Left lung (tissue), 10 donors: Measurements from ENCODE around the gene MEIS1. TPM values are rescaled to one million over a fixed set of nuclear protein-coding genes. Genes with fewer than 3 reads are reported as not detected.

ENCODE experiments used
- ATAC-seq: fragments of 200-7000 bp; cut with Tn5 transposase; one replicate; pipeline ENCODE4 v1.9.1; 2020; ENCODE audit warnings: moderate library complexity
- DNase-seq, 4 donors: peaks; one replicate each; pipeline ENCODE4 v3.0.0-alpha.2; 2013 to 2020
- H3K27ac ChIP-seq, 2 donors: fragments of 200-600 bp; sonication (generic) in 1 of 2; one replicate each; pipeline versions ENCODE4 v1.5.0 to v1.8.0; 2020 to 2021
- H3K27me3 ChIP-seq, 2 donors: fragments of 200-600 bp; sonication (generic) in 1 of 2; one replicate each; pipeline versions ENCODE4 v1.5.0 to v1.8.0; 2020 to 2021
- H3K36me3 ChIP-seq, 2 donors: fragments of 200-600 bp; sonication (generic) in 1 of 2; one replicate each; pipeline versions ENCODE4 v1.5.0 to v1.8.0; 2020 to 2021
- H3K4me1 ChIP-seq, 2 donors: fragments of 200-600 bp; one replicate each; pipeline ENCODE4 v1.8.0; 2021
- H3K4me3 ChIP-seq, 2 donors: fragments of 200-600 bp; sonication (generic) in 1 of 2; one replicate each; pipeline versions ENCODE4 v1.5.0 to v1.8.0; 2020 to 2021; ENCODE audit warnings: mild to moderate bottlenecking in 1 of 2
- H3K9me3 ChIP-seq, 2 donors: fragments of 200-600 bp; sonication (generic) in 1 of 2; one replicate each; pipeline versions ENCODE4 v1.5.0 to v1.8.0; 2020 to 2021
- CTCF ChIP-seq, 2 donors: fragments of 200-600 bp; sonication (generic) in 1 of 2; IDR thresholded peaks; one replicate each; pipeline versions ENCODE4 v1.5.0 to v1.8.0; 2021; ENCODE audit warnings: antibody characterized with exemption in 2 of 2
- intact Hi-C, 2 donors: fragments of 100-400 bp; cut with DNase I; formaldehyde crosslinking; loops; one replicate each; pipeline versions ENCODE4 v1.11.2 to v1.14.2; 2022
- polyA plus RNA-seq, 6 donors: library from polyadenylated mRNA; unstranded; fragments of 120-200 nt; gene quantifications; one replicate each; pipeline ENCODE4 v1.2.1, GENCODE V29; 2013; ENCODE audit not compliant: insufficient read length in 6 of 6
- total RNA-seq, 2 donors: library from RNA; stranded (reverse); fragmentation: NEBNext Ultra II Directional; extraction: Animal tissue kit (Norgen Biotek cat#: 25700); gene quantifications; one replicate each; pipeline ENCODE4 v1.2.1, GENCODE V29; 2021
- donor health status: DM: no; HTN: yes; CAD: no.
- donor health status: DM: no; HTN: no; CAD: no.

The MEIS1 gene
- total and polyA plus RNA-seq, 8 donors = 54.3 to 193 (median 163) TPM

DNA sequence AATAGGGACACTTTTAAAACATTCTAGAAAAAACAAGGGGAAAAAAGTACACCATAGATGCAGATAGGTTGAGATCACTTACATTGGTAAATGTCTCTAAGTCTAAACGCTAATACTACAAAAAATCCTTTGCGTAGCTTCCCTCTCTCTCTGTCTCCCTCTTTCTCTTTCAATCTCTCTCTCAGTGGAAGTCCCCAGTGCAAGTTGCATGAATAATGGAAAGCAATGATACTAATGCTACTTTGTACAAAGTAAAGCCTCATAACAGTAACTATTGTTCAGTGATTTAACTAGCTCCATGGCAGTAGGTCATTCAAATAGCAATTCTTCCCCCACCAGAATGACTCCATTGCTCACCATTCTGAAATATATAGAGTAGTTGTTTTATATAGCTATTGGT, 12.8 kb downstream of the MEIS1 start:
- peaks cover 17 to 53% of the 10 kb centered on the region in 2 donors for H3K27me3 ChIP-seq
- peak overlapping the region in 1 of 2 donors; percentile 37 for H3K4me3 ChIP-seq
- no peak for TF ChIP-seq CTCF (IDR thresholded peaks at IDR 0.05)
- H3K36me3 ChIP-seq = no peaks in the 10 kb centered on the region
- no peak for ATAC-seq
- peaks cover 4 to 22% of the 10 kb centered on the region in 2 donors for H3K4me1 ChIP-seq
- intact Hi-C loops = no loop called here
- H3K9me3 ChIP-seq = no peaks in the 10 kb centered on the region
- no peak for DNase-seq
- peak overlapping the region; percentile 84 to 95 for H3K27ac ChIP-seq

DNA sequence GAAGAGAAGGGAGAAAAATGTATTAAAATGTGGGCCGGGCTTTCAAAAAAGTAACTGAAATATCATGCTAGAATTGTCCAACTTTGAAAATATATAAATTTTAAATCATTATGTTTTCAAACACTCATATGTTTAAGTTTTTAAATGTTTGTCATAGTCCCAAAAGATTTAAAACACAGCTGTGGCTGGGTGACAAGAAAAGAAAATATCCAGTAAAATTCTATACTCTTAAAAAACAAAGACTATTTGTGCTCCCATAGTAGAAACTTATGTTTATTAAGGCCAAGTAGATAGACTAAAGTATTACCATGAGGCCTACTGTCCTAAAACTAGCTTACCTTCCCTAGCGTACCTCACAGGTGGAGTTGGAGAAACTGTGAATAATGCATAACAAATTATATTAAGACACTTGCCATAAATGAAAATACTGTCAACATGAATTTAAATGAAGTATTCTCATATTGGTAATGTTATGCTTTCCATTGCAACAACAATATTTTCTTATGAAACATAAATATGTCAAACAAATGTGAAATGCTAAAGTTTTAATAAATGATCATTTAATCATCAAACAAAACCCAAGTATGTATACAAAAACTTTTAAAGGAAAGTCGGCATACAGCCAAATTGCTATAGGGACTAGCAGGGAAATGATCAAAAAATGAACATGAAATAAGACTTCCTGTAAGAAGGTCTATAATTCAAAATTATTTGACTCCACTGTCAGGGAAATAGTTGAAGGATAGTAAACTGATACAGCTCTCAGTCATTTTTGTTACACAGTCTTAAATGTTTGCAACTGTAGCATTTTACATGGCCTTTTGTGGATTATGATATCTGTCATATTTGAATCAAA, 13.4 kb downstream of the MEIS1 start:
- H3K9me3 ChIP-seq = no peaks in the 10 kb centered on the region
- no peaks in the 10 kb centered on the region for H3K36me3 ChIP-seq
- H3K27me3 ChIP-seq = peaks cover 17 to 46% of the 10 kb centered on the region in 2 donors
- ATAC-seq = no peak
- peaks cover 4 to 22% of the 10 kb centered on the region in 2 donors for H3K4me1 ChIP-seq
- intact Hi-C loops = no loop called here
- no peak for TF ChIP-seq CTCF (IDR thresholded peaks at IDR 0.05)
- H3K4me3 ChIP-seq = no peak overlapping the region
- no peak for DNase-seq
- H3K27ac ChIP-seq = peak overlapping the region; percentile 84 to 95

- Histone ChIP-seq H3K4me1 (peaks cover 4 to 10% of the 10 kb centered on the region in 2 donors), H3K4me3 (no peak overlapping the region), H3K9me3 (no peaks in the 10 kb centered on the region), H3K27ac (peak overlapping the region in 1 of 2 donors; percentile 65), H3K27me3 (peaks cover 0 to 8% of the 10 kb centered on the region in 2 donors), H3K36me3 (no peaks in the 10 kb centered on the region)
- no peak for DNase-seq
- no peak for ATAC-seq
- intact Hi-C loops = no loop called here
- TF ChIP-seq CTCF (IDR thresholded peaks at IDR 0.05) = no peak
Observed at GRCh38 chr2:66452214-66452613, 17.3 kb downstream of the MEIS1 start.

GRCh38 chr2:66452917-66453316, 18.0 kb downstream of the MEIS1 start:
- peaks cover 4 to 16% of the 10 kb centered on the region in 2 donors for H3K4me1 ChIP-seq
- H3K36me3 ChIP-seq = no peaks in the 10 kb centered on the region
- TF ChIP-seq CTCF (IDR thresholded peaks at IDR 0.05) = no peak
- H3K4me3 ChIP-seq = no peak overlapping the region
- DNase-seq (no peak), ATAC-seq (no peak)
- H3K9me3 ChIP-seq = no peaks in the 10 kb centered on the region
- intact Hi-C loops = no loop called here
- peaks cover 0 to under 1% of the 10 kb centered on the region in 2 donors for H3K27me3 ChIP-seq
- H3K27ac ChIP-seq = peak overlapping the region in 1 of 2 donors; percentile 2

- Histone ChIP-seq H3K4me3 (no peak overlapping the region), H3K27ac (peak overlapping the region; percentile 15 to 36), H3K4me1 (peaks cover 3 to 16% of the 10 kb centered on the region in 2 donors), H3K9me3 (no peaks in the 10 kb centered on the region), H3K27me3 (no peaks in the 10 kb centered on the region), H3K36me3 (no peaks in the 10 kb centered on the region)
- DNase-seq (no peak), ATAC-seq (no peak)
- intact Hi-C loops = no loop called here
- no peak for TF ChIP-seq CTCF (IDR thresholded peaks at IDR 0.05)
Observed at GRCh38 chr2:66455490-66455889, 20.6 kb downstream of the MEIS1 start.
